Type B pancreatic cell (in vitro differentiated cells): Measurements from ENCODE around the gene BBC3. TPM values are rescaled to one million over a fixed set of nuclear protein-coding genes. Genes with fewer than 3 reads are reported as not detected.
"Not testable (repeated sequence)": the region's sequence is repeated elsewhere in the genome, so short reads cannot be mapped to it uniquely, and the experiment has no call there.

Experiments
- DNase-seq: peaks from one replicate; pipeline ENCODE4 v3.0.0; 2021; ENCODE audit warnings: mixed read lengths; ENCODE audit not compliant: unreplicated experiment; ENCODE audit errors: extremely low spot score
- H3K27ac Mint-ChIP-seq: 2 replicates; pipeline ENCODE4 v1.8.0; 2021; ENCODE audit warnings: mild to moderate bottlenecking, mixed read lengths
- H3K27me3 Mint-ChIP-seq: 2 replicates; pipeline ENCODE4 v1.8.0; 2021; ENCODE audit warnings: mixed read lengths
- H3K36me3 Mint-ChIP-seq: 2 replicates; pipeline ENCODE4 v1.8.0; 2021; ENCODE audit warnings: mixed read lengths
- H3K4me1 Mint-ChIP-seq: one replicate; pipeline ENCODE4 v1.8.0; 2021; ENCODE audit warnings: mixed read lengths; ENCODE audit not compliant: unreplicated experiment
- H3K4me3 Mint-ChIP-seq: 2 replicates; pipeline ENCODE4 v1.8.0; 2021; ENCODE audit warnings: mild to moderate bottlenecking, mixed read lengths
- H3K9me3 Mint-ChIP-seq: 2 replicates; pipeline ENCODE4 v1.8.0; 2021; ENCODE audit warnings: mixed read lengths
- CTCF ChIP-seq: fragments of 200-600 bp; sonication (generic); conservative IDR thresholded peaks from 2 replicates; pipeline ENCODE4 v1.5.0; 2021; ENCODE audit warnings: antibody characterized with exemption, mild to moderate bottlenecking
- total RNA-seq: library from RNA; stranded (reverse); gene quantifications from 2 replicates; pipeline ENCODE4 v1.2.1, GENCODE V29; 2021; ENCODE audit warnings: low replicate concordance

Gene BBC3
- total RNA-seq, 1 donor from 2014 or later: 14.8 TPM

GRCh38 chr19:47269596-47269995 is 38.6 kb upstream of the BBC3 start:
- H3K9me3 Mint-ChIP-seq: no peaks in the 10 kb centered on the region
- H3K27me3 Mint-ChIP-seq: no peaks in the 10 kb centered on the region
- H3K27ac Mint-ChIP-seq: no peak overlapping the region
- peaks cover 18% of the 10 kb centered on the region for H3K36me3 Mint-ChIP-seq
- TF ChIP-seq CTCF: no peak
- no peak overlapping the region for H3K4me3 Mint-ChIP-seq
- DNase-seq: no peak
- peaks cover 7% of the 10 kb centered on the region for H3K4me1 Mint-ChIP-seq

- TF ChIP-seq CTCF: no peak
- Mint-ChIP-seq H3K36me3 (peaks cover 23% of the 10 kb centered on the region), H3K9me3 (no peaks in the 10 kb centered on the region), H3K27me3 (no peaks in the 10 kb centered on the region), H3K27ac (no peak overlapping the region), H3K4me3 (no peak overlapping the region), H3K4me1 (peaks cover 7% of the 10 kb centered on the region)
- DNase-seq: no peak
These were observed 37.0 kb upstream of the BBC3 start for GRCh38 chr19:47268028-47268427.

- no peak for TF ChIP-seq CTCF
- H3K4me1 Mint-ChIP-seq: peaks cover 2% of the 10 kb centered on the region
- H3K27ac Mint-ChIP-seq: no peak overlapping the region
- no peaks in the 10 kb centered on the region for H3K9me3 Mint-ChIP-seq
- no peak for DNase-seq
- no peak overlapping the region for H3K4me3 Mint-ChIP-seq
- peaks cover 22% of the 10 kb centered on the region for H3K36me3 Mint-ChIP-seq
- H3K27me3 Mint-ChIP-seq: no peaks in the 10 kb centered on the region
These were observed 36.4 kb upstream of the BBC3 start for GRCh38 chr19:47267350-47267759.

GRCh38 chr19:47266401-47266941 is 35.5 kb upstream of the BBC3 start:
- no peak overlapping the region for H3K27ac Mint-ChIP-seq
- no peak for TF ChIP-seq CTCF
- peaks cover 22% of the 10 kb centered on the region for H3K36me3 Mint-ChIP-seq

GRCh38 chr19:47264629-47265028 is 33.6 kb upstream of the BBC3 start:
- no peaks in the 10 kb centered on the region for H3K4me1 Mint-ChIP-seq
- TF ChIP-seq CTCF: no peak
- DNase-seq: no peak
- no peak overlapping the region for H3K4me3 Mint-ChIP-seq
- peaks cover 31% of the 10 kb centered on the region for H3K36me3 Mint-ChIP-seq
- H3K27ac Mint-ChIP-seq: no peak overlapping the region
- no peaks in the 10 kb centered on the region for H3K9me3 Mint-ChIP-seq
- no peaks in the 10 kb centered on the region for H3K27me3 Mint-ChIP-seq

More at GRCh38 chr19:47266401-47266941, 35.5 kb upstream of the BBC3 start:
- no peak for DNase-seq
- H3K27me3 Mint-ChIP-seq: no peaks in the 10 kb centered on the region
- no peaks in the 10 kb centered on the region for H3K4me1 Mint-ChIP-seq
- no peaks in the 10 kb centered on the region for H3K9me3 Mint-ChIP-seq
- no peak overlapping the region for H3K4me3 Mint-ChIP-seq

DNA sequence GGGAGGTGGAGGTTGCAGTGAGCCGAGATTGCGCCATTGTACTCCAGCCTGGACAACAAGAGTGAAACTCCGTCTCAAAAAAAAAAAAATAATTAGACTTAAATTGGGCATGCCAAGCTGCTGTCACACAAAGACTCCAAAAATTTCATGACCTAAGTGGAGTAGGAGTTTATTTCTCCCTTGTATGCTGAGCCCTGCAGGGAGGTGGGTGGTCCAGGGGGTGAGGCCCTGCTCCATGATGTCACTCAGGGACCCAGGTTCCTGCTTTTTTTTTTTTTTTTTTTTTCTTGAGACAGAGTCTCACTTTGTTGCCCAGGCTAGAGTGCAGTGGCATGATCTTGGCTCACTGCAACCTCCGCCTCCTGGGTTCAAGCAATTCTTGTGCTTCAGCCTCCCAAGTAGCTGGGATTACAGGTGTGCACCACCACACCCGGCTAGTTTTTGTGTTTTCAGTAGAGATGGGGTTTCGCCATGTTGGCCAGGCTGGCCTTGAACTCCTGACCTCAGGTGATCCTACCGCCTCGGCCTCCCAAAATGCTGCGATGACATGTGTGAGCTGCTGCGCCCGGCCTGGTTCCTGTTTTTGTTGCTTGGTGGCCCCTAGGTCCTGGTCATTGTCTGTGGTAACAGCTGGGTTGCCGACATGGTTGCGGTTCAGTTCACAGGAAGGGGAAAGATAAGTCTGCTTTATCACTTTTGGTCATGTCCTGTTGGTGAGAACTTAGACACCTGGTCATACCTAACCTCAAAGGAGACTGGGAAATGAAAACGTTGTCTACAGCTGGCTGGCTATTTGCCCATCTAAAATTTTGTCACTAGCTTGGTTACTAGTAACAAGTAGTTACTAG is 31.2 kb upstream of the BBC3 start:
- not testable (repeated sequence) for H3K27ac Mint-ChIP-seq, H3K4me3 Mint-ChIP-seq, H3K27me3 Mint-ChIP-seq, H3K9me3 Mint-ChIP-seq, DNase-seq
- Mint-ChIP-seq H3K36me3 (peaks cover 50% of the 10 kb centered on the region), H3K4me1 (peaks cover 10% of the 10 kb centered on the region)
